DOHH2 (cell line): Measurements from ENCODE around the gene KDR.

Experiments used
- H3F3A ChIP-seq: fragments of 200-600 bp; sonication (generic), shearing (Covaris generic); 2 replicates; pipeline ENCODE4 v1.6.0; 2016; ENCODE audit warnings: antibody characterized with exemption, mild to moderate bottlenecking; ENCODE audit not compliant: control insufficient read depth, insufficient read depth
- H3K27ac ChIP-seq: fragments of 200-600 bp; sonication (generic); 2 replicates; pipeline ENCODE4 v1.5.1; 2014; ENCODE audit warnings: low read depth, mild to moderate bottlenecking, low read length, moderate library complexity
- H3K27me3 ChIP-seq: fragments of 200-600 bp; sonication (generic); 2 replicates; pipeline ENCODE4 v1.6.1; 2014; ENCODE audit warnings: mild to moderate bottlenecking, low read length, mixed read lengths; ENCODE audit not compliant: control insufficient read depth
- H3K36me3 ChIP-seq: fragments of 200-600 bp; sonication (generic); 2 replicates; pipeline ENCODE4 v1.6.1; 2014; ENCODE audit warnings: mild to moderate bottlenecking, low read length, moderate library complexity, mixed read lengths; ENCODE audit not compliant: control insufficient read depth
- H3K4me1 ChIP-seq: fragments of 200-600 bp; sonication (generic); 2 replicates; pipeline ENCODE4 v1.6.1; 2014; ENCODE audit warnings: mild to moderate bottlenecking, low read length, mixed read lengths; ENCODE audit not compliant: control insufficient read depth
- H3K4me2 ChIP-seq: fragments of 200-600 bp; sonication (generic); 2 replicates; pipeline ENCODE4 v1.6.0; 2014; ENCODE audit warnings: mild to moderate bottlenecking, low read length, moderate library complexity
- H3K4me3 ChIP-seq: fragments of 200-600 bp; sonication (generic); 2 replicates; pipeline ENCODE4 v1.5.1; 2014; ENCODE audit warnings: mild to moderate bottlenecking, low read length, mixed read lengths
- H3K79me2 ChIP-seq: fragments of 200-600 bp; sonication (generic); 2 replicates; pipeline ENCODE4 v1.6.1; 2014; ENCODE audit warnings: mild to moderate bottlenecking, low read length, mixed read lengths; ENCODE audit not compliant: control insufficient read depth
- H3K9me2 ChIP-seq: fragments of 200-600 bp; sonication (generic); replicated peaks from 2 replicates; pipeline ENCODE4 v1.6.1; 2014; ENCODE audit warnings: mild to moderate bottlenecking, low read length, mixed read lengths; ENCODE audit not compliant: control insufficient read depth
- H3K9me3 ChIP-seq: fragments of 200-600 bp; sonication (generic); 2 replicates; pipeline ENCODE4 v1.6.1; 2014; ENCODE audit warnings: antibody characterized with exemption, low read length, mixed read lengths; ENCODE audit not compliant: control insufficient read depth, insufficient read depth
- H4K20me1 ChIP-seq: fragments of 200-600 bp; sonication (generic); 2 replicates; pipeline ENCODE4 v1.6.0; 2014; ENCODE audit warnings: low read depth, mild to moderate bottlenecking, antibody characterized with exemption, low read length, moderate library complexity; ENCODE audit not compliant: control insufficient read depth, insufficient read depth
- EZH2phosphoT487 ChIP-seq: fragments of 200-600 bp; sonication (generic); IDR thresholded peaks from 2 replicates; pipeline ENCODE4 v1.6.1; 2017; ENCODE audit warnings: borderline replicate concordance, mild to moderate bottlenecking, antibody characterized with exemption, low read length, moderate library complexity, mixed read lengths
- TF ChIP-seq, protein P1 (sequence below): fragments of 200-600 bp; sonication (generic); IDR thresholded peaks from one replicate; pipeline ENCODE4 v1.5.1; 2014; ENCODE audit warnings: antibody characterized with exemption, mild to moderate bottlenecking, low read depth, low read length; ENCODE audit not compliant: poor library complexity, severe bottlenecking

Gene KDR

DNA sequence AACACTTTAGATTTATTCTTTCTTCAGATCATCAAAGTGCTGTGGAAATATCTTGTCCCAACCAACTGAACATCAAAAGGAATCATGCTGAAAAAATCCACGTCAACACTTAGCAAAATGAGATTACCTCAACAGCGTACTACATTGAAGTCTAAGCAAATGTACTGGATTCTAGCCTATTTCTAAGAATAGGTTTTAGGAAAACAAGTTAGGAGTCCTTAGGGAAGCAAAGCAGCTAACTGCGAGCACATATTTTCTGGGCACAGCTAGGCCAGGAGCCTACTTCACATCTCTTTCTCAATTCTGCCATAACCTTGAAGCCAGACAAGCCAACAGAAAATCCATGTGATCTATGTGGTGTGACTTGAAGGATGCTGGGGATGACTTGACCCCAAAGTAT lies 22.2 kb downstream of the KDR start:
- H3K36me3 ChIP-seq: no peaks in the 10 kb centered on the region
- no peaks in the 10 kb centered on the region for H4K20me1 ChIP-seq
- H3K27ac ChIP-seq: no peak overlapping the region
- H3K27me3 ChIP-seq: no peaks in the 10 kb centered on the region
- H3K4me1 ChIP-seq: no peaks in the 10 kb centered on the region
- H3F3A ChIP-seq: no peaks in the 10 kb centered on the region
- H3K4me3 ChIP-seq: no peak overlapping the region
- no peak overlapping the region for H3K4me2 ChIP-seq
- H3K79me2 ChIP-seq: no peaks in the 10 kb centered on the region
- no peak for TF ChIP-seq EZH2phosphoT487
- no peaks in the 10 kb centered on the region for H3K9me2 ChIP-seq
- no peaks in the 10 kb centered on the region for H3K9me3 ChIP-seq

GRCh38 chr4:55099816-55100215 lies 25.6 kb downstream of the KDR start:
- H3K4me2 ChIP-seq: no peak overlapping the region
- H3K36me3 ChIP-seq: no peaks in the 10 kb centered on the region
- no peak overlapping the region for H3K27ac ChIP-seq
- H3K27me3 ChIP-seq: no peaks in the 10 kb centered on the region
- no peaks in the 10 kb centered on the region for H3K79me2 ChIP-seq
- no peaks in the 10 kb centered on the region for H3K9me2 ChIP-seq
- H3K4me1 ChIP-seq: no peaks in the 10 kb centered on the region
- no peaks in the 10 kb centered on the region for H3K9me3 ChIP-seq
- no peaks in the 10 kb centered on the region for H4K20me1 ChIP-seq
- TF ChIP-seq, protein P1, sequence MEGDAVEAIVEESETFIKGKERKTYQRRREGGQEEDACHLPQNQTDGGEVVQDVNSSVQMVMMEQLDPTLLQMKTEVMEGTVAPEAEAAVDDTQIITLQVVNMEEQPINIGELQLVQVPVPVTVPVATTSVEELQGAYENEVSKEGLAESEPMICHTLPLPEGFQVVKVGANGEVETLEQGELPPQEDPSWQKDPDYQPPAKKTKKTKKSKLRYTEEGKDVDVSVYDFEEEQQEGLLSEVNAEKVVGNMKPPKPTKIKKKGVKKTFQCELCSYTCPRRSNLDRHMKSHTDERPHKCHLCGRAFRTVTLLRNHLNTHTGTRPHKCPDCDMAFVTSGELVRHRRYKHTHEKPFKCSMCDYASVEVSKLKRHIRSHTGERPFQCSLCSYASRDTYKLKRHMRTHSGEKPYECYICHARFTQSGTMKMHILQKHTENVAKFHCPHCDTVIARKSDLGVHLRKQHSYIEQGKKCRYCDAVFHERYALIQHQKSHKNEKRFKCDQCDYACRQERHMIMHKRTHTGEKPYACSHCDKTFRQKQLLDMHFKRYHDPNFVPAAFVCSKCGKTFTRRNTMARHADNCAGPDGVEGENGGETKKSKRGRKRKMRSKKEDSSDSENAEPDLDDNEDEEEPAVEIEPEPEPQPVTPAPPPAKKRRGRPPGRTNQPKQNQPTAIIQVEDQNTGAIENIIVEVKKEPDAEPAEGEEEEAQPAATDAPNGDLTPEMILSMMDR: no peak
- H3K4me3 ChIP-seq: no peak overlapping the region
- no peaks in the 10 kb centered on the region for H3F3A ChIP-seq

GRCh38 chr4:55098456-55099204 lies 26.8 kb downstream of the KDR start:
- Histone ChIP-seq H3K4me1 (no peaks in the 10 kb centered on the region), H3K4me3 (no peak overlapping the region), H4K20me1 (no peaks in the 10 kb centered on the region), H3K79me2 (no peaks in the 10 kb centered on the region), H3K4me2 (no peak overlapping the region), H3F3A (no peaks in the 10 kb centered on the region), H3K27ac (no peak overlapping the region), H3K36me3 (no peaks in the 10 kb centered on the region), H3K9me3 (no peaks in the 10 kb centered on the region), H3K27me3 (no peaks in the 10 kb centered on the region), H3K9me2 (no peaks in the 10 kb centered on the region)
- no peak for TF ChIP-seq EZH2phosphoT487
- TF ChIP-seq, protein P1: no peak

- H3K27ac ChIP-seq: no peak overlapping the region
- H3K36me3 ChIP-seq: no peaks in the 10 kb centered on the region
- no peaks in the 10 kb centered on the region for H4K20me1 ChIP-seq
- H3K79me2 ChIP-seq: no peaks in the 10 kb centered on the region
- H3K9me3 ChIP-seq: no peaks in the 10 kb centered on the region
- H3K27me3 ChIP-seq: no peaks in the 10 kb centered on the region
- H3K4me1 ChIP-seq: no peaks in the 10 kb centered on the region
- no peaks in the 10 kb centered on the region for H3K9me2 ChIP-seq
- H3K4me3 ChIP-seq: no peak overlapping the region
- TF ChIP-seq, protein P1: no peak
- no peak for TF ChIP-seq EZH2phosphoT487
- H3F3A ChIP-seq: no peaks in the 10 kb centered on the region
- no peak overlapping the region for H3K4me2 ChIP-seq
These were observed 28.8 kb downstream of the KDR start for GRCh38 chr4:55096619-55097018.
